HCT116 (cell line): Measurements from ENCODE around the gene COL26A1. TPM values are rescaled to one million over a fixed set of nuclear protein-coding genes. Genes with fewer than 3 reads are reported as not detected.
"Not testable (repeated sequence)": the region's sequence is repeated elsewhere in the genome, so short reads cannot be mapped to it uniquely, and the experiment has no call there.

Experiments
- ATAC-seq: fragments of 200-7000 bp; cut with Tn5 transposase; 2 replicates; pipeline ENCODE4 v1.9.1; 2020; ENCODE audit warnings: mild to moderate bottlenecking, moderate library complexity
- BruUV-seq: library from RNA; stranded (reverse); fragments of 400-500 nt; replicated peaks from 2 replicates; lab custom pipeline; 2021; lab: Mats Ljungman, UMichigan
- CTCF ChIA-PET: fragments of 300-600 bp; sonication (Branson Sonifier 250); formaldehyde crosslinking; loops from one replicate; lab custom pipeline; 2021; ENCODE audit warnings: antibody characterized with exemption; lab: Charles Lee
- POLR2A ChIA-PET: fragments of 300-600, 350-600 bp; sonication (Branson Sonifier 250); formaldehyde crosslinking; loops from one replicate; lab custom pipeline; 2021; ENCODE audit warnings: antibody characterized with exemption; lab: Charles Lee
- RAD21 ChIA-PET, 2 experiments: fragments of 300-600 bp; sonication (Branson Sonifier 250); formaldehyde crosslinking; loops; one replicate each; lab custom pipeline; 2023; ENCODE audit warnings: low total read pairs in 2 of 2; ENCODE audit not compliant: uncharacterized antibody in 2 of 2, unreplicated experiment in 2 of 2, low non-redundant PET in 1 of 2; lab: Charles Lee
- DNase-seq: peaks from one replicate; pipeline ENCODE4 v3.0.0-alpha.2; 2010; ENCODE audit warnings: low read depth, low spot score
- H2AFZ ChIP-seq: fragments of 200-600 bp; shearing (Covaris generic), sonication (generic); 2 replicates; pipeline ENCODE4 v1.6.1; 2017; ENCODE audit warnings: low read depth, mixed run types, mixed read lengths, antibody characterized with exemption, low read length; ENCODE audit not compliant: poor library complexity, severe bottlenecking
- H3K27ac ChIP-seq: 2 replicates; pipeline ENCODE4 v1.5.1; 2012; ENCODE audit warnings: low read depth, low read length
- H3K27me3 ChIP-seq: fragments of 200-600 bp; sonication (generic); 2 replicates; pipeline ENCODE4 v1.6.1; 2016; ENCODE audit warnings: mixed run types, low read length, mixed read lengths; ENCODE audit not compliant: insufficient read depth
- H3K36me3 ChIP-seq, 2 experiments: fragments of 200-500 bp in 1 of 2; fragments of 200-600 bp in 1 of 2; sonication (Bioruptor generic) in 1 of 2; sonication (generic) in 1 of 2; 2 replicates each; pipeline versions ENCODE4 v1.5.1 to v1.6.1; 2014 to 2016; ENCODE audit warnings: low read length in 2 of 2, inconsistent platforms in 1 of 2, mixed read lengths in 1 of 2, mixed run types in 1 of 2; ENCODE audit not compliant: insufficient read depth in 2 of 2, control insufficient read depth in 1 of 2
- H3K4me1 ChIP-seq, 2 experiments: fragments of 200-600 bp in 1 of 2; sonication (generic) in 1 of 2; 2 replicates each; pipeline versions ENCODE4 v1.5.1 to v1.6.1; 2012 to 2017; ENCODE audit warnings: low read length in 2 of 2, inconsistent platforms in 1 of 2, mild to moderate bottlenecking in 1 of 2, mixed read lengths in 1 of 2, mixed run types in 1 of 2, moderate library complexity in 1 of 2; ENCODE audit not compliant: insufficient read depth in 2 of 2, control insufficient read depth in 1 of 2
- H3K4me2 ChIP-seq: fragments of 200-600 bp; sonication (generic); 2 replicates; pipeline ENCODE4 v1.6.1; 2017; ENCODE audit warnings: mixed run types, low read length, mixed read lengths
- H3K4me3 ChIP-seq, 2 experiments: fragments of 200-600 bp in 1 of 2; sonication (generic) in 1 of 2; replicated peaks in 1 of 2; 2 replicates each; pipeline ENCODE4 v1.5.1; 2011 to 2016; ENCODE audit warnings: low read length in 2 of 2, control low read depth in 1 of 2, low read depth in 1 of 2, mild to moderate bottlenecking in 1 of 2, mixed read lengths in 1 of 2, mixed run types in 1 of 2
- H3K79me2 ChIP-seq: fragments of 200-600 bp; sonication (generic); 2 replicates; pipeline ENCODE4 v1.6.1; 2017; ENCODE audit warnings: mild to moderate bottlenecking, mixed run types, low read length, moderate library complexity, mixed read lengths; ENCODE audit not compliant: insufficient read depth
- H3K9ac ChIP-seq: fragments of 200-600 bp; sonication (generic); 2 replicates; pipeline ENCODE4 v1.6.1; 2016; ENCODE audit warnings: low read length, mixed read lengths
- H3K9me2 ChIP-seq: fragments of 200-600 bp; sonication (generic), shearing (Covaris generic); 2 replicates; pipeline ENCODE4 v1.6.1; 2017; ENCODE audit warnings: mixed run types, mild to moderate bottlenecking, moderate library complexity; ENCODE audit not compliant: insufficient read depth
- H3K9me3 ChIP-seq, 2 experiments: fragments of 200-500 bp in 1 of 2; fragments of 200-600 bp in 1 of 2; sonication (Bioruptor generic) in 1 of 2; sonication (generic) in 1 of 2; 2 replicates each; pipeline ENCODE4 v1.6.1; 2014 to 2017; ENCODE audit warnings: low read length in 2 of 2, mixed read lengths in 2 of 2, inconsistent platforms in 1 of 2, low read depth in 1 of 2, mild to moderate bottlenecking in 1 of 2, mixed run types in 1 of 2, moderate library complexity in 1 of 2; ENCODE audit not compliant: control insufficient read depth in 1 of 2, insufficient read depth in 1 of 2
- H4K20me1 ChIP-seq: fragments of 200-600 bp; sonication (generic), shearing (Covaris generic); 2 replicates; pipeline ENCODE4 v1.6.1; 2017; ENCODE audit warnings: mixed run types, mild to moderate bottlenecking, moderate library complexity; ENCODE audit not compliant: insufficient read depth
- POLR2AphosphoS5 ChIP-seq: IDR thresholded peaks from 2 replicates; pipeline ENCODE4 v1.6.1; 2011; ENCODE audit warnings: mild to moderate bottlenecking, low read depth, low read length, moderate library complexity
- ZFX ChIP-seq: fragments of 450-650 bp; IDR thresholded peaks from 2 replicates; pipeline ENCODE4 v1.6.1; 2017
- intact Hi-C: fragments of 100-400 bp; cut with micrococcal nuclease; formaldehyde crosslinking; loops from 2 replicates; pipeline ENCODE4 v1.10.0; 2022
- total RNA-seq: library from RNA; stranded (reverse); gene quantifications from one replicate; pipeline ENCODE4 v1.2.1, GENCODE V29; 2021; ENCODE audit not compliant: unreplicated experiment

The COL26A1 gene
- total RNA-seq, 1 experiment from 2014 or later: 0.27 TPM

DNA sequence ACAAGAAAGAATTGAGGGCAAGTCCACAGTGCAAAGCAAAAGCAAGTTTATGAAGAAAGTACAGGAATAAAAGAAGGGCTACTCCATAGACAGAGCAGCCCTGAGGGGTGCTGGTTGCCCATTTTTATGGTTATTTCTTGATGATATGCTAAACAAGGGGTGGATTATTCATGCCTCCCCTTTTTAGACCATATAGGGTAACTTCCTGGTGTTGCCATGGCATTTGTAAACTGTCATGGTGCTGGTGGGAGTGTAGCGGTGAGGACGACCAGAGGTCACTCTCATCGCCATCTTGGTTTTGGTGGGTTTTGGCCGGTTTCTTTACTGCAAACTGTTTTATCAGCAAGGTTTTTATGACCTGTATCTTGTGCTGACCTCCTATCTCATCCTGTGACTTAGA lies 128.8 kb downstream of the COL26A1 start:
- H3K4me3 ChIP-seq, POLR2A ChIA-PET, H3K79me2 ChIP-seq, H4K20me1 ChIP-seq, H3K27me3 ChIP-seq, H3K9me2 ChIP-seq, CTCF ChIA-PET, H3K4me1 ChIP-seq, H2AFZ ChIP-seq, intact Hi-C loops, DNase-seq, BruUV-seq, RAD21 ChIA-PET, H3K9ac ChIP-seq, H3K27ac ChIP-seq, H3K9me3 ChIP-seq, ATAC-seq, H3K36me3 ChIP-seq, H3K4me2 ChIP-seq: not testable (repeated sequence)

DNA sequence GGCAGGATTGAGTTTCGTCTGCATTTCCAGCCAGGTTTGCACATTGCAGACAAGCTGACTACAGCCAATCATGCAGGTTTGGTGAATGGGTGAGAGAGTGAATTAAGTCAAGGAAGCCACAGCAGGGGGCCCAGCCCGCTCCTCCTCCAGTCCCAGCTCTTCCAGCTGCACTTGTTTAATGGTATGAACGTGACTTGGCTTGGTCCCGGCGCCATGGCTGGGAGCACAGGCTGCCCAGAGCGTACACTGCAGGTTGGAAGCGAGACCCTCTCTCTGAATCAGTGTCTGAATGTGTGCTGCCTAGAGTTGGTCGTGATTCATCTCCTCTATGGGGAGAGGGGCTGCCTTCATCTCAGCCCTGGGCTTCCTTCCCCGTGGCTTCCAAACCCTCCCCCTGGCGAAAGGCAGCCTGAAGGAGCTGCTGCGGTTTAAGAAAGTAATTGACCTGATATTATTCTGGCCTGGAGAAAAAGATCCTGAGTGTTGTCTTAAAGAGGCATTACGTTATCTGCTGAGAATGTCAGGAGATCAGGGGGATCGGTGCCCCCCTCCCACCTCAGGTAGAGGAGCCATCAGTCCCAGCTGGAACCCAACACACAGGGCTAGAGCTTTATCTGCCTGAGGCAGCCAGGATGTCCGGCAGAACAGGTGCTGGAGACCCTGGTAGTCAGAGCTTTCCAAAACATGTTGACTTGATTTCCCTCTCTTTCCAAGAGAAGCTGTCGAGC lies 132.1 kb downstream of the COL26A1 start:
- Histone ChIP-seq H3K9me2 (no peaks in the 10 kb centered on the region), H3K27ac (no peak overlapping the region), H3K27me3 (no peaks in the 10 kb centered on the region), H3K9ac (no peak overlapping the region), H4K20me1 (no peaks in the 10 kb centered on the region), H3K36me3 (no peaks in the 10 kb centered on the region), H2AFZ (no peak overlapping the region), H3K79me2 (no peaks in the 10 kb centered on the region), H3K4me1 (no peaks in the 10 kb centered on the region), H3K9me3 (no peaks in the 10 kb centered on the region), H3K4me3 (no peak overlapping the region), H3K4me2 (no peak overlapping the region)
- RAD21 ChIA-PET: no interaction called here
- CTCF ChIA-PET: no interaction called here
- no peak for ATAC-seq
- intact Hi-C loops: no loop called here
- no peak for TF ChIP-seq POLR2AphosphoS5
- TF ChIP-seq ZFX: no peak
- no TSS peak for BruUV-seq
- no peak for DNase-seq
- POLR2A ChIA-PET: no interaction called here
